CD8-positive, alpha-beta memory T cell (primary cell): ENCODE measurements around the gene SPOCK1. TPM values are rescaled to one million over a fixed set of nuclear protein-coding genes. Genes with fewer than 3 reads are reported as not detected.
"Not testable (repeated sequence)": the region's sequence is repeated elsewhere in the genome, so short reads cannot be mapped to it uniquely, and the experiment has no call there.

ENCODE experiments used
- CTCF ChIA-PET: fragments of 350-600 bp; sonication (Branson Sonifier 250); formaldehyde crosslinking; loops from one replicate; lab custom pipeline; 2021; ENCODE audit warnings: antibody characterized with exemption; lab: Charles Lee
- POLR2A ChIA-PET: fragments of 350-600 bp; sonication (Branson Sonifier 250); formaldehyde crosslinking; loops from one replicate; lab custom pipeline; 2021; ENCODE audit warnings: antibody characterized with exemption; lab: Charles Lee
- DNase-seq, 5 donors: peaks; one replicate each; pipeline versions ENCODE4 v3.0.0 to v3.0.0-alpha.2; 2020 to 2022; ENCODE audit warnings: mixed read lengths in 1 of 5
- H3K27ac ChIP-seq: one replicate; pipeline ENCODE4 v1.7.0; 2013; ENCODE audit warnings: low read depth, mild to moderate bottlenecking, low read length, moderate library complexity
- H3K27me3 ChIP-seq: 2 replicates; pipeline ENCODE4 v1.7.0; 2013; ENCODE audit warnings: low read length, mild to moderate bottlenecking; ENCODE audit not compliant: insufficient read depth, poor library complexity, severe bottlenecking
- H3K36me3 ChIP-seq: 2 replicates; pipeline ENCODE4 v1.7.0; 2013; ENCODE audit warnings: mild to moderate bottlenecking, low read length, moderate library complexity; ENCODE audit not compliant: insufficient read depth
- H3K4me1 ChIP-seq: 2 replicates; pipeline ENCODE4 v1.7.0; 2013; ENCODE audit warnings: mild to moderate bottlenecking, low read length, moderate library complexity; ENCODE audit not compliant: insufficient read depth
- H3K4me3 ChIP-seq: 2 replicates; pipeline ENCODE4 v1.7.0; 2013; ENCODE audit warnings: mild to moderate bottlenecking, low read length
- H3K9me3 ChIP-seq: 2 replicates; pipeline ENCODE4 v1.7.0; 2013; ENCODE audit warnings: mild to moderate bottlenecking, low read length
- H3K27ac Mint-ChIP-seq, 8 donors: one replicate each; pipeline ENCODE4 v1.8.0; 2020 to 2021; ENCODE audit warnings: mixed read lengths in 8 of 8, mild to moderate bottlenecking in 6 of 8, inconsistent platforms in 3 of 8, moderate library complexity in 3 of 8
- H3K27me3 Mint-ChIP-seq, 2 donors: one replicate each; pipeline ENCODE4 v1.8.0; 2020 to 2021; ENCODE audit warnings: mixed read lengths in 2 of 2, mild to moderate bottlenecking in 1 of 2, moderate library complexity in 1 of 2
- H3K36me3 Mint-ChIP-seq, 3 donors: one replicate each; pipeline ENCODE4 v1.8.0; 2020 to 2021; ENCODE audit warnings: mixed read lengths in 3 of 3, inconsistent platforms in 1 of 3, mild to moderate bottlenecking in 1 of 3
- H3K4me1 Mint-ChIP-seq, 3 donors: one replicate each; pipeline ENCODE4 v1.8.0; 2020 to 2021; ENCODE audit warnings: mixed read lengths in 3 of 3, inconsistent platforms in 1 of 3, mild to moderate bottlenecking in 1 of 3
- H3K4me3 Mint-ChIP-seq, 7 donors: one replicate each; pipeline ENCODE4 v1.8.0; 2020 to 2021; ENCODE audit warnings: mixed read lengths in 7 of 7, mild to moderate bottlenecking in 6 of 7, moderate library complexity in 4 of 7, inconsistent platforms in 2 of 7
- H3K9me3 Mint-ChIP-seq, 5 donors: one replicate each; pipeline ENCODE4 v1.8.0; 2020 to 2022; ENCODE audit warnings: mixed read lengths in 5 of 5, mild to moderate bottlenecking in 3 of 5, moderate library complexity in 2 of 5, inconsistent platforms in 1 of 5
- polyA plus RNA-seq: library from polyadenylated mRNA; unstranded; fragments of 300-500 nt; fragmentation: Illumina TruSeq; gene quantifications from one replicate; pipeline ENCODE4 v1.2.3, GENCODE V29; 2021
- total RNA-seq, 2 experiments: library from RNA; stranded (reverse); gene quantifications; one replicate each; pipeline ENCODE4 v1.2.3, GENCODE V29; 2021

Gene SPOCK1
- total and polyA plus RNA-seq, 3 experiments from 2014 or later: not detected

DNA sequence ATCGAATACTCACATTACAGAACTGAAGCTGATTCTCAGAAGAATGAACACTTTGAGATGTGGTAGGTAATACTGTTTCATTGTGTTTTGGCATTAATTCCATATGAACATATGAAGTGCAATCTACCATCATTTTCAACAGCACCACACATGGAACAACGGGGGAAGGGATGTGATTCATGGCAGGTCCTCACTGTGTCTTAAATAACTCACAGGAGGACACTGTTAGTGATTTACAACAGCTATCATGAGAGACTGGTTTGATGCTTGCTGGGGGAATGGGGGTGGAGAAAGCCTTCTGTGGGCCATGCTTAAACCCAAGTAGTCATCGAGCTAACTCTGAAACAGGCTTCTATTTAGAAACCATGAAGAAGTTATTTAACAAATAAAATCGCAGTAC lies 232.9 kb downstream of the SPOCK1 start:
- CTCF ChIA-PET: no interaction called here
- H3K4me3 Mint-ChIP-seq: no peak overlapping the region

GRCh38 chr5:137265457-137265856 lies 233.7 kb downstream of the SPOCK1 start:
- Mint-ChIP-seq H3K36me3 (no peaks in the 10 kb centered on the region), H3K27me3 (peaks cover 3% of the 10 kb centered on the region in 2 donors), H3K4me3 (no peak overlapping the region), H3K27ac (no peak overlapping the region), H3K4me1 (no peaks in the 10 kb centered on the region), H3K9me3 (peaks cover 0 to 3% (median 0%) of the 10 kb centered on the region in 5 donors)
- H3K27me3 ChIP-seq: no peaks in the 10 kb centered on the region
- DNase-seq: no peak
- no peaks in the 10 kb centered on the region for H3K4me1 ChIP-seq
- H3K27ac ChIP-seq: no peak overlapping the region
- H3K4me3 ChIP-seq: no peak overlapping the region
- no peaks in the 10 kb centered on the region for H3K36me3 ChIP-seq
- CTCF ChIA-PET: no interaction called here
- POLR2A ChIA-PET: no interaction called here
- H3K9me3 ChIP-seq: no peaks in the 10 kb centered on the region

More for the DNA sequence above, 232.9 kb downstream of the SPOCK1 start:
- H3K36me3 ChIP-seq: no peaks in the 10 kb centered on the region
- Mint-ChIP-seq H3K27me3 (peaks cover 3% of the 10 kb centered on the region in 2 donors), H3K9me3 (peaks cover 0 to 3% (median 0%) of the 10 kb centered on the region in 5 donors), H3K4me1 (no peaks in the 10 kb centered on the region), H3K36me3 (no peaks in the 10 kb centered on the region), H3K27ac (no peak overlapping the region)
- H3K4me3 ChIP-seq: no peak overlapping the region
- no peaks in the 10 kb centered on the region for H3K9me3 ChIP-seq
- no peaks in the 10 kb centered on the region for H3K27me3 ChIP-seq
- no peak for DNase-seq
- no peaks in the 10 kb centered on the region for H3K4me1 ChIP-seq
- H3K27ac ChIP-seq: no peak overlapping the region
- POLR2A ChIA-PET: no interaction called here

DNA sequence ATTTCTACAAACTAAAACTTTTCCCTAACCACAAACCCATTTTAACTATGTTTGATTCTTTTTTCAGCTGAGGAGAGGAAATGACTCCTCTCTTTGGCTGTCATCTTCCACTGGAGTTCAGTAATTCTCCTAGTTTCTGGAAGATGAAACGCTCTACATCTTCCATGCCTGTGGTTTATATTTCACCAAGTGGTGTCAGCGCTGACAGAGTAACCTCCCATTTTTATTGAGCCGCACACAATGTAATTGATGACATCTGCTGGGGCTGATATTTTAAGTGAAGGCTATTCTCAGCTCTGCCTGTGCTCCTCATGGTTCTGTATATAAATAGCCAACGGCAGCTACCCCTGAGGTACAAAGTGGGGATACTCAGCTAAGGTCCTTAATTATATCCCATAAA lies 234.6 kb downstream of the SPOCK1 start:
- Histone ChIP-seq H3K4me3 (no peak overlapping the region), H3K9me3 (no peaks in the 10 kb centered on the region), H3K27ac (no peak overlapping the region), H3K27me3 (no peaks in the 10 kb centered on the region), H3K36me3 (no peaks in the 10 kb centered on the region), H3K4me1 (no peaks in the 10 kb centered on the region)
- peaks cover 0 to 3% of the 10 kb centered on the region in 2 donors for H3K27me3 Mint-ChIP-seq
- ChIA-PET CTCF (no interaction called here), POLR2A (no interaction called here)
- H3K9me3 Mint-ChIP-seq: peaks cover 0 to 3% (median 0%) of the 10 kb centered on the region in 5 donors
- H3K36me3 Mint-ChIP-seq: no peaks in the 10 kb centered on the region
- H3K4me1 Mint-ChIP-seq: no peaks in the 10 kb centered on the region
- no peak for DNase-seq
- no peak overlapping the region for H3K4me3 Mint-ChIP-seq
- peak overlapping the region in 1 of 8 donors; percentile 7 for H3K27ac Mint-ChIP-seq

GRCh38 chr5:137264041-137264440 lies 235.1 kb downstream of the SPOCK1 start:
- ChIA-PET POLR2A (no interaction called here), CTCF (no interaction called here)
- Histone ChIP-seq H3K27ac (no peak overlapping the region), H3K4me3 (no peak overlapping the region), H3K4me1 (no peaks in the 10 kb centered on the region), H3K27me3 (no peaks in the 10 kb centered on the region), H3K36me3 (no peaks in the 10 kb centered on the region), H3K9me3 (no peaks in the 10 kb centered on the region)
- no peak for DNase-seq
- Mint-ChIP-seq H3K36me3 (no peaks in the 10 kb centered on the region), H3K27me3 (peaks cover 0 to 3% of the 10 kb centered on the region in 2 donors), H3K4me3 (no peak overlapping the region), H3K27ac (no peak overlapping the region), H3K4me1 (no peaks in the 10 kb centered on the region), H3K9me3 (peaks cover 0 to 3% (median 2%) of the 10 kb centered on the region in 5 donors)

GRCh38 chr5:137263371-137264005 lies 235.6 kb downstream of the SPOCK1 start:
- peaks cover 0 to 3% (median 3%) of the 10 kb centered on the region in 5 donors for H3K9me3 Mint-ChIP-seq
- Histone ChIP-seq H3K9me3 (no peaks in the 10 kb centered on the region), H3K27ac (no peak overlapping the region), H3K36me3 (no peaks in the 10 kb centered on the region), H3K4me1 (no peaks in the 10 kb centered on the region), H3K4me3 (no peak overlapping the region), H3K27me3 (no peaks in the 10 kb centered on the region)
- ChIA-PET CTCF (no interaction called here), POLR2A (no interaction called here)
- H3K27me3 Mint-ChIP-seq: peaks cover 0 to 3% of the 10 kb centered on the region in 2 donors
- DNase-seq: no peak
- no peak overlapping the region for H3K4me3 Mint-ChIP-seq
- H3K36me3 Mint-ChIP-seq: no peaks in the 10 kb centered on the region
- no peaks in the 10 kb centered on the region for H3K4me1 Mint-ChIP-seq
- H3K27ac Mint-ChIP-seq: no peak overlapping the region

DNA sequence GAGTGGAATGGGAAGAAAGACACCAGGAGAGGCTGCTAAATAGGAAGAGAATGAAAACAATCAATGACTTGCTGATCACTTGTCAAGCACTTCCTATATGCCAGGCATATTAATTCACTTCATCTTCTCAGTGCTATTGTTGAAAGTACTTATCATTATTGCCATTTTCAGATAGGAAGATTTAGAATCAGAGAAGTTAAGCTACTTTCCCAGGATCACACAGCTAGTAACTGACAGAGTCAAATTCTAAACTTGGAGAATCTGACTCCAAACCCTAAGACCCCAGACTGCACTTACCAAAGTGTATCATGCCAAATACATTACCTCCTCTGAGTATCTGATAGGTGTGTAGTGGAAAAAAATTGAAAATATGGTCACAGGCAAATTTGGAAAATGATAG lies 236.3 kb downstream of the SPOCK1 start:
- Histone ChIP-seq H3K27ac (no peak overlapping the region), H3K27me3 (no peaks in the 10 kb centered on the region), H3K9me3 (no peaks in the 10 kb centered on the region), H3K4me3 (no peak overlapping the region), H3K4me1 (no peaks in the 10 kb centered on the region), H3K36me3 (no peaks in the 10 kb centered on the region)
- peaks cover 0 to 3% of the 10 kb centered on the region in 2 donors for H3K27me3 Mint-ChIP-seq
- no peaks in the 10 kb centered on the region for H3K36me3 Mint-ChIP-seq
- no peak overlapping the region for H3K27ac Mint-ChIP-seq
- no peak for DNase-seq
- H3K4me1 Mint-ChIP-seq: no peaks in the 10 kb centered on the region
- ChIA-PET POLR2A (no interaction called here), CTCF (no interaction called here)
- peaks cover 0 to 3% (median 3%) of the 10 kb centered on the region in 5 donors for H3K9me3 Mint-ChIP-seq
- H3K4me3 Mint-ChIP-seq: no peak overlapping the region

GRCh38 chr5:137260820-137261695 lies 238.1 kb downstream of the SPOCK1 start:
- DNase-seq: no peak

GRCh38 chr5:137259115-137259514 lies 240.0 kb downstream of the SPOCK1 start:
- H3K4me3 Mint-ChIP-seq, POLR2A ChIA-PET, H3K36me3 ChIP-seq, H3K9me3 Mint-ChIP-seq, H3K4me1 ChIP-seq, H3K27ac Mint-ChIP-seq, H3K9me3 ChIP-seq, H3K4me1 Mint-ChIP-seq, H3K27me3 ChIP-seq, H3K4me3 ChIP-seq, H3K27ac ChIP-seq, CTCF ChIA-PET, H3K27me3 Mint-ChIP-seq, DNase-seq, H3K36me3 Mint-ChIP-seq: not testable (repeated sequence)

More at GRCh38 chr5:137260820-137261695, 238.1 kb downstream of the SPOCK1 start:
- no peak overlapping the region for H3K4me3 ChIP-seq
- Mint-ChIP-seq H3K4me1 (no peaks in the 10 kb centered on the region), H3K27me3 (peaks cover 0 to 1% of the 10 kb centered on the region in 2 donors), H3K9me3 (peaks cover 0 to 5% (median 5%) of the 10 kb centered on the region in 5 donors), H3K27ac (no peak overlapping the region), H3K4me3 (no peak overlapping the region), H3K36me3 (no peaks in the 10 kb centered on the region)
- no peaks in the 10 kb centered on the region for H3K4me1 ChIP-seq
- H3K36me3 ChIP-seq: no peaks in the 10 kb centered on the region
- POLR2A ChIA-PET: no interaction called here
- no peak overlapping the region for H3K27ac ChIP-seq
- no peaks in the 10 kb centered on the region for H3K27me3 ChIP-seq
- H3K9me3 ChIP-seq: no peaks in the 10 kb centered on the region
- CTCF ChIA-PET: no interaction called here
